A549 (cell line): Measurements from ENCODE around the gene PRKCQ. TPM values are rescaled to one million over a fixed set of nuclear protein-coding genes. Genes with fewer than 3 reads are reported as not detected.

Experiments used
- ATAC-seq, 2 experiments: fragments of 200-7000 bp in 1 of 2; fragments of >200 bp in 1 of 2; cut with Nextera tagmentation in 1 of 2; cut with Tn5 transposase in 1 of 2; 3 replicates each; pipeline versions ENCODE4 v1.8.0 to v1.9.1; 2018 to 2020; ENCODE audit warnings: mild to moderate bottlenecking in 1 of 2, moderate library complexity in 1 of 2
- CTCF ChIA-PET: fragments of 300-600 bp; sonication (Branson Sonifier 250); formaldehyde crosslinking; extraction: SDS; loops from one replicate; lab custom pipeline; 2021; ENCODE audit warnings: antibody characterized with exemption, inconsistent platforms; lab: Yijun Ruan, JAX
- POLR2A ChIA-PET: fragments of 350-600 bp; formaldehyde crosslinking; extraction: SDS; loops from one replicate; lab custom pipeline; 2021; ENCODE audit warnings: antibody characterized with exemption, inconsistent platforms; lab: Yijun Ruan, JAX
- DNase-seq, 2 experiments: peaks; one replicate each; pipeline versions ENCODE4 v3.0.0 to v3.0.0-alpha.2; 2011 to 2016; ENCODE audit warnings: low read depth in 1 of 2, low spot score in 1 of 2
- FAIRE-seq: peaks from 2 replicates; lab custom pipeline; 2011; peaks lifted over from hg19 to GRCh38; lab: Jason Lieb, UNC
- H3K27ac ChIP-seq, 2 experiments: fragments of >200 bp; sonication (Bioruptor Twin); formaldehyde crosslinking; 3 replicates each; pipeline ENCODE4 v1.5.1; 2016 to 2017
- H3K4me1 ChIP-seq: fragments of >200 bp; sonication (Bioruptor Twin); formaldehyde crosslinking; 3 replicates; pipeline ENCODE4 v1.6.1; 2016
- H3K4me2 ChIP-seq: fragments of >200 bp; sonication (Bioruptor Twin); formaldehyde crosslinking; 3 replicates; pipeline ENCODE4 v1.6.1; 2016
- H3K4me3 ChIP-seq: fragments of >200 bp; sonication (Bioruptor Twin); formaldehyde crosslinking; 3 replicates; pipeline ENCODE4 v1.5.1; 2016
- H3K9me3 ChIP-seq: fragments of >200 bp; sonication (Bioruptor Twin); formaldehyde crosslinking; 3 replicates; pipeline ENCODE4 v1.6.1; 2016
- CHD4 ChIP-seq: fragments of 200-600 bp; sonication (generic); IDR thresholded peaks from 2 replicates; pipeline ENCODE4 v1.6.1; 2016; ENCODE audit warnings: antibody characterized with exemption, mild to moderate bottlenecking, borderline replicate concordance
- CTCF ChIP-seq: fragments of >200 bp; sonication (Bioruptor Twin); formaldehyde crosslinking; IDR thresholded peaks from 3 replicates; pipeline ENCODE4 v1.5.1; 2016
- EHMT2 ChIP-seq: fragments of 200-600 bp; sonication (generic); IDR thresholded peaks from 2 replicates; pipeline ENCODE4 v1.6.1; 2016; ENCODE audit warnings: antibody characterized with exemption, low read depth, mild to moderate bottlenecking, moderate library complexity
- EP300 ChIP-seq, 2 experiments: fragments of >200 bp; sonication (Bioruptor Twin); formaldehyde crosslinking; IDR thresholded peaks; 2 replicates in 1 of 2; 3 replicates in 1 of 2; pipeline ENCODE4 v1.6.1; 2016 to 2017
- FOXS1 ChIP-seq: fragments of 250-450 bp; sonication (Bioruptor Pico); IDR thresholded peaks from 2 replicates; pipeline ENCODE4 v1.5.0; 2020; ENCODE audit warnings: mild to moderate bottlenecking, moderate library complexity
- HES2 ChIP-seq: fragments of >200 bp; sonication (Bioruptor Twin); formaldehyde crosslinking; IDR thresholded peaks from 2 replicates; pipeline ENCODE4 v1.6.1; 2016
- JUN ChIP-seq, 2 experiments: fragments of >200 bp; sonication (Bioruptor Twin); formaldehyde crosslinking; IDR thresholded peaks; 2 replicates in 1 of 2; 3 replicates in 1 of 2; pipeline ENCODE4 v1.6.1; 2016 to 2017
- MAFK ChIP-seq: fragments of 450-650 bp; IDR thresholded peaks from 2 replicates; pipeline ENCODE4 v1.6.1; 2014; ENCODE audit not compliant: partially characterized antibody
- MAX ChIP-seq: IDR thresholded peaks from 2 replicates; pipeline ENCODE4 v1.6.1; 2012
- MAZ ChIP-seq: fragments of 150-350 bp; IDR thresholded peaks from 2 replicates; pipeline ENCODE4 v1.6.1; 2014; ENCODE audit warnings: antibody characterized with exemption, low read depth, low read length, borderline replicate concordance
- MYC ChIP-seq: IDR thresholded peaks from 2 replicates; pipeline ENCODE4 v1.6.1; 2012; ENCODE audit warnings: mild to moderate bottlenecking, inconsistent platforms, low read length, improper control_type of control experiment, borderline replicate concordance
- NFE2L2 ChIP-seq: fragments of 150-350 bp; conservative IDR thresholded peaks from 2 replicates; pipeline ENCODE4 v1.6.1; 2014; ENCODE audit warnings: low read length
- NR3C1 ChIP-seq: fragments of >200 bp; sonication (Bioruptor Twin); formaldehyde crosslinking; IDR thresholded peaks from 3 replicates; pipeline ENCODE4 v1.6.1; 2017
- PHF8 ChIP-seq: fragments of 200-600 bp; sonication (generic); IDR thresholded peaks from 2 replicates; pipeline ENCODE4 v1.6.1; 2016; ENCODE audit warnings: low read depth, mild to moderate bottlenecking, antibody characterized with exemption, moderate library complexity, borderline replicate concordance
- RAD21 ChIP-seq, 2 experiments: fragments of >200 bp in 1 of 2; sonication (Bioruptor Twin) in 1 of 2; formaldehyde crosslinking in 1 of 2; IDR thresholded peaks in 1 of 2; conservative IDR thresholded peaks in 1 of 2; 2 replicates in 1 of 2; 3 replicates in 1 of 2; pipeline ENCODE4 v1.6.1; 2012 to 2018; ENCODE audit warnings: inconsistent platforms in 1 of 2
- RCOR1 ChIP-seq: fragments of 150-350 bp; IDR thresholded peaks from 2 replicates; pipeline ENCODE4 v1.6.1; 2014; ENCODE audit warnings: antibody characterized with exemption, low read length, low read depth
- RFX5 ChIP-seq: fragments of 450-650 bp; IDR thresholded peaks from 2 replicates; pipeline ENCODE4 v1.7.1; 2014; ENCODE audit warnings: antibody characterized with exemption, mild to moderate bottlenecking, moderate library complexity
- TFCP2L1 ChIP-seq: fragments of 250-450 bp; sonication (Bioruptor Pico); IDR thresholded peaks from 2 replicates; pipeline ENCODE4 v1.5.0; 2021; ENCODE audit warnings: mild to moderate bottlenecking
- TP53 ChIP-seq: fragments of 250-450 bp; sonication (Bioruptor Pico); IDR thresholded peaks from 2 replicates; pipeline ENCODE4 v1.5.0; 2021; ENCODE audit warnings: mild to moderate bottlenecking, moderate library complexity
- USF2 ChIP-seq: fragments of 450-650 bp; IDR thresholded peaks from 2 replicates; pipeline ENCODE4 v1.6.1; 2014; ENCODE audit warnings: antibody characterized with exemption
- ZC3H11A ChIP-seq: fragments of 450-650 bp; IDR thresholded peaks from 2 replicates; pipeline ENCODE4 v1.6.1; 2014; ENCODE audit warnings: antibody characterized with exemption, mild to moderate bottlenecking
- WGBS: methylation state at CpG from one replicate; pipeline ENCODE4 v1.1.6; 2017; ENCODE audit errors: missing lambda C conversion rate; 5-methylcytosine and 5-hydroxymethylcytosine counted together
- polyA plus RNA-seq, 4 experiments: library from polyadenylated mRNA; depleted of rRNA in 3 of 4; stranded (reverse); fragments of >200 nt; fragmentation: RNase III in 1 of 4; extraction: RNeasy Plus Mini Kit Qiagen cat#74134 plus additional on column Dnase treatment in 1 of 4; gene quantifications; 2 replicates in 3 of 4; 3 replicates in 1 of 4; pipeline ENCODE4 v1.2.3, GENCODE V29; 2011 to 2017

Gene PRKCQ
- polyA plus RNA-seq, 2 of the 4 experiments (the other 2 are of a cell fraction): 3.7 to 7.1 TPM

- ATAC-seq (no peak), FAIRE-seq (no peak), DNase-seq (no peak)
- H3K27ac ChIP-seq: no peak overlapping the region
- H3K4me1 ChIP-seq: no peaks in the 10 kb centered on the region
- H3K9me3 ChIP-seq: no peaks in the 10 kb centered on the region
- no peak for TF ChIP-seq USF2
- no peak overlapping the region for H3K4me2 ChIP-seq
- H3K4me3 ChIP-seq: no peak overlapping the region
- ChIA-PET POLR2A (no interaction called here), CTCF (no interaction called here)
- 73% methylated on average over 3 of the region's 3 CpGs for WGBS
These were observed 66.6 kb downstream of the PRKCQ start for GRCh38 chr10:6513476-6513875.

- no peak for DNase-seq
- no peak for TF ChIP-seq RFX5
- no peak for TF ChIP-seq CHD4
- no peak for TF ChIP-seq ZC3H11A
- no peak for TF ChIP-seq MAX
- no peak for TF ChIP-seq EP300 (IDR thresholded peaks at IDR 0.05)
- no peak for TF ChIP-seq HES2
- TF ChIP-seq FOXS1: no peak
- TF ChIP-seq EHMT2: no peak
- no peak for TF ChIP-seq USF2
- no peak for TF ChIP-seq CTCF
- TF ChIP-seq NFE2L2: no peak
- no peak for TF ChIP-seq RAD21 (conservative IDR thresholded peaks at IDR 0.05 in 1 of 2, IDR thresholded peaks at IDR 0.05 in 1 of 2)
- no peak for TF ChIP-seq MAFK
- TF ChIP-seq TP53 (CRISPR knock-in tag): no peak
- H3K4me2 ChIP-seq: no peak overlapping the region
- no peaks in the 10 kb centered on the region for H3K4me1 ChIP-seq
- FAIRE-seq: no peak
- CTCF ChIA-PET: no interaction called here
- WGBS: 65% methylated on average over 3 of the region's 3 CpGs
- POLR2A ChIA-PET: no interaction called here
- no peak overlapping the region for H3K27ac ChIP-seq
- no peak overlapping the region for H3K4me3 ChIP-seq
- no peak for ATAC-seq
- no peaks in the 10 kb centered on the region for H3K9me3 ChIP-seq
These were observed 67.9 kb downstream of the PRKCQ start for GRCh38 chr10:6512182-6512581.

GRCh38 chr10:6511347-6511746, 68.7 kb downstream of the PRKCQ start:
- ATAC-seq: no peak
- Histone ChIP-seq H3K4me1 (no peaks in the 10 kb centered on the region), H3K4me2 (no peak overlapping the region), H3K27ac (no peak overlapping the region), H3K9me3 (no peaks in the 10 kb centered on the region), H3K4me3 (no peak overlapping the region)
- 81% methylated on average over 6 of the region's 6 CpGs for WGBS
- DNase-seq: no peak
- TF ChIP-seq MYC (no peak), NR3C1 (no peak), PHF8 (no peak), MAZ (no peak), JUN (IDR thresholded peaks at IDR 0.05) (no peak), RCOR1 (no peak), TP53 (CRISPR knock-in tag) (no peak), TFCP2L1 (CRISPR knock-in tag) (no peak), NFE2L2 (no peak), FOXS1 (no peak)
- ChIA-PET CTCF (interaction anchor here (0.6 kb wide), 1 partner anchor 13 kb away, joined by 3 read pairs; no protein-coding TSS in a partner anchor), POLR2A (no interaction called here)
- FAIRE-seq: no peak
